Measurements from ENCODE around the gene ZNRF1. TPM values are rescaled to one million over a fixed set of nuclear protein-coding genes. Genes with fewer than 3 reads are reported as not detected.

The ZNRF1 gene
- total and polyA plus RNA-seq, 2 of the 13 experiments (the other 11 are each of a cell fraction or from before 2014, with no cell fraction given), result 43.9 to 58.7 TPM

DNA sequence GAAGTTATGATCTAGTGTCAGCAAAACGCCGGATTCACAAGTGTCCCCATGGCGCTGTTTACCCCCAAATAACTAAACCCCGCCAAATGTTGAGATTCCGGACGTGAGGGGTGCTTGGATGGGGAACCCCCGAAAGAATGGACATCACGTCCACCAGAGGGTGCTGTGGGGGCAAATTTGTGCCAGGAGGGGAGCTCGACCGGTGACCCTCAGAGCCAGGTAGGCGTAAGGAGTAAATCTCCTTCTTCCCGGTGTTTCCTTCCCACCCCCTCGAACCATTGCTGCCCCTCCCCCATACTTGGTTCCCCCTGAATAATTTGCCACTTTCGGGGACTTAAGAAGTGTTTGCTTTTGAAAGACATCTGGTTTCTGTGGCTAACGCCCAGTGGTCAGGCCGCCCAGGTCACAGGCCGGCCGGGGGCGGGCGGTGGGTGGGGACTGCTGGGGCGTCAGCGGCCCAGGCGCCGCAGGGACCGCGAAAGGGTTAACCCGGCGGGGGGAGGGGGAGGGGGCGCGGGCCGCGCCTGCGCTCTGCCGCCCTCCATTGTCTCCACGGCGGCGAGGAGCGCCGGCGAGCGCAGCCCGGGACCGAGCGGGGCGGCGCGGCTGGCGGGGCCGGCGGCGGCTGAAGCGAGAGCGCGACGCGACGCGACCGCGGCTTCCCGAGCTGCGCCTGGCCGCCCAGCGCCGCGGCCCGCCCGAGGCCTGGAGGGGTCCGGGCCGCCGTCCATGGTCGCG, at the start of gene ZNRF1 (continued):
- TF ChIP-seq ZNF549 (CRISPR knock-in tag; IDR thresholded peaks at IDR 0.05) (no peak), PBX2 (CRISPR knock-in tag; IDR thresholded peaks at IDR 0.05) (no peak), CBX1 (IDR thresholded peaks at IDR 0.05; ENCODE audit: low read depth) (no peak), ATF7-NPFF (CRISPR knock-in tag; IDR thresholded peaks at IDR 0.05; ENCODE audit: low read depth) (no peak), TP53 (CRISPR knock-in tag; conservative IDR thresholded peaks at IDR 0.05) (no peak), HOXA7 (CRISPR knock-in tag; IDR thresholded peaks at IDR 0.05) (no peak), ETV5 (CRISPR knock-in tag; IDR thresholded peaks at IDR 0.05; ENCODE audit: borderline replicate concordance) (peak; percentile 15; the same call in 1 of the 2 replicates), ARID2 (CRISPR knock-in tag; IDR thresholded peaks at IDR 0.05; ENCODE audit: borderline replicate concordance) (no peak), MLXIP (CRISPR knock-in tag; IDR thresholded peaks at IDR 0.05; ENCODE audit: borderline replicate concordance) (no peak; the same call in 1 of the 2 replicates), ZNF407 (CRISPR knock-in tag; IDR thresholded peaks at IDR 0.05; ENCODE audit: not compliant biosample characterization) (no peak)
- TF ChIP-seq, protein P1, sequence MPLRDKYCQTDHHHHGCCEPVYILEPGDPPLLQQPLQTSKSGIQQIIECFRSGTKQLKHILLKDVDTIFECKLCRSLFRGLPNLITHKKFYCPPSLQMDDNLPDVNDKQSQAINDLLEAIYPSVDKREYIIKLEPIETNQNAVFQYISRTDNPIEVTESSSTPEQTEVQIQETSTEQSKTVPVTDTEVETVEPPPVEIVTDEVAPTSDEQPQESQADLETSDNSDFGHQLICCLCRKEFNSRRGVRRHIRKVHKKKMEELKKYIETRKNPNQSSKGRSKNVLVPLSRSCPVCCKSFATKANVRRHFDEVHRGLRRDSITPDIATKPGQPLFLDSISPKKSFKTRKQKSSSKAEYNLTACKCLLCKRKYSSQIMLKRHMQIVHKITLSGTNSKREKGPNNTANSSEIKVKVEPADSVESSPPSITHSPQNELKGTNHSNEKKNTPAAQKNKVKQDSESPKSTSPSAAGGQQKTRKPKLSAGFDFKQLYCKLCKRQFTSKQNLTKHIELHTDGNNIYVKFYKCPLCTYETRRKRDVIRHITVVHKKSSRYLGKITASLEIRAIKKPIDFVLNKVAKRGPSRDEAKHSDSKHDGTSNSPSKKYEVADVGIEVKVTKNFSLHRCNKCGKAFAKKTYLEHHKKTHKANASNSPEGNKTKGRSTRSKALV (CRISPR knock-in tag; IDR thresholded peaks at IDR 0.05), result no peak

All from HepG2 (cell line).